ENCODE results near the gene HDAC3.
"Not testable (repeated sequence)": the region's sequence is repeated elsewhere in the genome, so short reads cannot be mapped to it uniquely, and the experiment has no call there.

HDAC3 gene

GRCh38 chr5:141615991-141616720 lies 20.5 kb downstream of the HDAC3 start:
- peak overlapping the region; percentile 83 for H3K4me3 ChIP-seq (replicated peaks; ENCODE audit: insufficient read depth, low read length)
- TF ChIP-seq SPI1 (IDR thresholded peaks at IDR 0.05; ENCODE audit: borderline replicate concordance, low read depth) (no peak), GABPA (IDR thresholded peaks at IDR 0.05; ENCODE audit: low read depth) (no peak), CTCF (IDR thresholded peaks at IDR 0.05; ENCODE audit: insufficient read depth, low read length) (no peak), POLR2AphosphoS5 (IDR thresholded peaks at IDR 0.05; ENCODE audit: low read depth) (no peak), REST (IDR thresholded peaks at IDR 0.05; ENCODE audit: insufficient replicate concordance, low read depth) (no peak)
- H3K27ac ChIP-seq (replicated peaks), result peak overlapping the region; percentile 89
- no peaks in the 10 kb centered on the region for H3K27me3 ChIP-seq (ENCODE audit: insufficient read depth, poor library complexity, severe bottlenecking)
- DNase-seq (ENCODE audit: low read depth in 1 of 2, low spot score in 1 of 2), result no peak

GRCh38 chr5:141613344-141613743 lies 23.3 kb downstream of the HDAC3 start:
- TF ChIP-seq GABPA (IDR thresholded peaks at IDR 0.05; ENCODE audit: low read depth) (no peak), POLR2AphosphoS5 (IDR thresholded peaks at IDR 0.05; ENCODE audit: low read depth) (no peak), CTCF (IDR thresholded peaks at IDR 0.05; ENCODE audit: insufficient read depth, low read length) (no peak), REST (IDR thresholded peaks at IDR 0.05; ENCODE audit: insufficient replicate concordance, low read depth) (no peak), SPI1 (IDR thresholded peaks at IDR 0.05; ENCODE audit: borderline replicate concordance, low read depth) (no peak)
- Histone ChIP-seq H3K4me3 (replicated peaks; ENCODE audit: insufficient read depth, low read length) (no peak overlapping the region), H3K27ac (replicated peaks) (peak overlapping the region; percentile 33), H3K27me3 (ENCODE audit: insufficient read depth, poor library complexity, severe bottlenecking) (no peaks in the 10 kb centered on the region)
- no peak for DNase-seq (ENCODE audit: low read depth in 1 of 2, low spot score in 1 of 2)

GRCh38 chr5:141611289-141611688 lies 25.4 kb downstream of the HDAC3 start:
- TF ChIP-seq POLR2AphosphoS5 (IDR thresholded peaks at IDR 0.05; ENCODE audit: low read depth) (no peak), GABPA (IDR thresholded peaks at IDR 0.05; ENCODE audit: low read depth) (no peak)
- no peak for DNase-seq (ENCODE audit: low read depth in 1 of 2, low spot score in 1 of 2)
- Histone ChIP-seq H3K4me3 (replicated peaks; ENCODE audit: insufficient read depth, low read length) (no peak overlapping the region), H3K27me3 (ENCODE audit: insufficient read depth, poor library complexity, severe bottlenecking) (no peaks in the 10 kb centered on the region), H3K27ac (replicated peaks) (peak overlapping the region; percentile 94)

- not testable (repeated sequence) for DNase-seq (ENCODE audit: low read depth in 1 of 2, low spot score in 1 of 2); H3K4me3 ChIP-seq (replicated peaks; ENCODE audit: insufficient read depth, low read length); H3K27me3 ChIP-seq (ENCODE audit: insufficient read depth, poor library complexity, severe bottlenecking)
- H3K27ac ChIP-seq (replicated peaks), result peak overlapping the region; percentile 94
These were observed 26.7 kb downstream of the HDAC3 start for GRCh38 chr5:141609921-141610320.

GRCh38 chr5:141609044-141609443 lies 27.6 kb downstream of the HDAC3 start:
- peak overlapping the region; percentile 94 for H3K27ac ChIP-seq (replicated peaks)
- TF ChIP-seq SPI1 (IDR thresholded peaks at IDR 0.05; ENCODE audit: borderline replicate concordance, low read depth) (no peak), POLR2AphosphoS5 (IDR thresholded peaks at IDR 0.05; ENCODE audit: low read depth) (no peak), REST (IDR thresholded peaks at IDR 0.05; ENCODE audit: insufficient replicate concordance, low read depth) (no peak), GABPA (IDR thresholded peaks at IDR 0.05; ENCODE audit: low read depth) (no peak), CTCF (IDR thresholded peaks at IDR 0.05; ENCODE audit: insufficient read depth, low read length) (no peak)
- H3K27me3 ChIP-seq (ENCODE audit: insufficient read depth, poor library complexity, severe bottlenecking), result no peaks in the 10 kb centered on the region
- DNase-seq (ENCODE audit: low read depth in 1 of 2, low spot score in 1 of 2), result no peak
- H3K4me3 ChIP-seq (replicated peaks; ENCODE audit: insufficient read depth, low read length), result no peak overlapping the region
